GM23338 (cell line): ENCODE results near the gene CYSTM1. TPM values are rescaled to one million over a fixed set of nuclear protein-coding genes. Genes with fewer than 3 reads are reported as not detected.

ENCODE experiments used
- ATAC-seq: fragments of 200-7000 bp; cut with Tn5 transposase; 3 replicates; pipeline ENCODE4 v1.9.1; 2020
- DNase-seq: peaks from one replicate; pipeline ENCODE4 v3.0.0-alpha.2; 2015; ENCODE audit warnings: low spot score
- H2AFZ ChIP-seq: fragments of 200-600 bp; sonication (generic); 2 replicates; pipeline ENCODE4 v1.8.0; 2016; ENCODE audit warnings: antibody characterized with exemption, mild to moderate bottlenecking, moderate library complexity
- H3F3A ChIP-seq: fragments of 200-600 bp; sonication (generic); replicated peaks from 2 replicates; pipeline ENCODE4 v1.8.0; 2017; ENCODE audit warnings: antibody characterized with exemption, mixed run types, low read depth
- H3K27ac ChIP-seq: fragments of 200-600 bp; sonication (generic); 2 replicates; pipeline ENCODE4 v1.6.1; 2016; ENCODE audit warnings: low read depth
- H3K27me3 ChIP-seq: fragments of 200-600 bp; sonication (generic); 2 replicates; pipeline ENCODE4 v1.8.0; 2016; ENCODE audit warnings: mild to moderate bottlenecking, mixed run types, moderate library complexity; ENCODE audit not compliant: insufficient read depth
- H3K36me3 ChIP-seq: fragments of 200-600 bp; sonication (generic); 2 replicates; pipeline ENCODE4 v1.8.0; 2016; ENCODE audit warnings: mild to moderate bottlenecking; ENCODE audit not compliant: insufficient read depth
- H3K4me1 ChIP-seq: fragments of 200-600 bp; sonication (generic); 2 replicates; pipeline ENCODE4 v1.8.0; 2016; ENCODE audit warnings: mild to moderate bottlenecking, moderate library complexity; ENCODE audit not compliant: insufficient read depth
- H3K4me2 ChIP-seq: fragments of 200-600 bp; sonication (generic); 2 replicates; pipeline ENCODE4 v1.7.1; 2017; ENCODE audit warnings: mixed run types
- H3K4me3 ChIP-seq: fragments of 200-600 bp; sonication (generic); 2 replicates; pipeline ENCODE4 v1.6.1; 2016; ENCODE audit warnings: mixed run types
- H3K79me2 ChIP-seq: fragments of 200-600 bp; sonication (generic); replicated peaks from 2 replicates; pipeline ENCODE4 v1.8.0; 2017; ENCODE audit warnings: mild to moderate bottlenecking; ENCODE audit not compliant: insufficient read depth
- H3K9me2 ChIP-seq: fragments of 200-600 bp; sonication (generic); 2 replicates; pipeline ENCODE4 v1.8.0; 2017; ENCODE audit not compliant: insufficient read depth
- H4K20me1 ChIP-seq: fragments of 200-600 bp; sonication (generic); replicated peaks from 2 replicates; pipeline ENCODE4 v1.8.0; 2017; ENCODE audit warnings: mild to moderate bottlenecking; ENCODE audit not compliant: insufficient read depth
- H3K27ac Mint-ChIP-seq: 2 replicates; pipeline ENCODE4 v1.8.0; 2020; ENCODE audit warnings: inconsistent platforms, mild to moderate bottlenecking, moderate library complexity, mixed read lengths
- H3K27me3 Mint-ChIP-seq: 3 replicates; pipeline ENCODE4 v1.8.0; 2022; ENCODE audit warnings: low read depth, mild to moderate bottlenecking, moderate library complexity, mixed read lengths, inconsistent platforms; ENCODE audit not compliant: insufficient read depth, poor library complexity
- H3K36me3 Mint-ChIP-seq: 3 replicates; pipeline ENCODE4 v1.8.0; 2021; ENCODE audit warnings: low read depth, mild to moderate bottlenecking, inconsistent platforms, moderate library complexity, mixed read lengths
- H3K4me1 Mint-ChIP-seq: 3 replicates; pipeline ENCODE4 v1.8.0; 2020; ENCODE audit warnings: mild to moderate bottlenecking, inconsistent platforms, mixed read lengths
- H3K4me3 Mint-ChIP-seq: 3 replicates; pipeline ENCODE4 v1.8.0; 2021; ENCODE audit warnings: moderate library complexity, mild to moderate bottlenecking, inconsistent platforms, mixed read lengths
- H3K9me3 Mint-ChIP-seq: 3 replicates; pipeline ENCODE4 v1.8.0; 2020; ENCODE audit warnings: moderate library complexity, mild to moderate bottlenecking, inconsistent platforms, mixed read lengths
- CREB1 ChIP-seq: fragments of 250-450 bp; sonication (Bioruptor Pico); IDR thresholded peaks from 2 replicates; pipeline ENCODE4 v1.5.0; 2020; ENCODE audit warnings: low read depth, mild to moderate bottlenecking, moderate library complexity
- CTCF ChIP-seq, 2 experiments: fragments of 200-600 bp in 1 of 2; sonication (generic) in 1 of 2; conservative IDR thresholded peaks; 2 replicates each; pipeline versions ENCODE4 v1.5.1 to v1.6.1; 2016 to 2017; ENCODE audit warnings: antibody characterized with exemption in 2 of 2, low read depth in 2 of 2, mild to moderate bottlenecking in 2 of 2, moderate library complexity in 1 of 2
- EZH2phosphoT487 ChIP-seq: fragments of 200-600 bp; sonication (generic); IDR thresholded peaks from one replicate; pipeline ENCODE4 v1.8.1; 2018; ENCODE audit warnings: antibody characterized with exemption; ENCODE audit not compliant: unreplicated experiment
- JUNB ChIP-seq: IDR thresholded peaks from one replicate; pipeline ENCODE4 v1.6.1; 2016; ENCODE audit warnings: antibody characterized with exemption; ENCODE audit not compliant: unreplicated experiment
- NANOG ChIP-seq: IDR thresholded peaks from 2 replicates; pipeline ENCODE4 v1.6.1; 2016; ENCODE audit warnings: antibody characterized with exemption, borderline replicate concordance
- POLR2AphosphoS5 ChIP-seq: IDR thresholded peaks from 2 replicates; pipeline ENCODE4 v1.6.1; 2016; ENCODE audit warnings: antibody characterized with exemption, low read depth
- STAT1 ChIP-seq: IDR thresholded peaks from one replicate; pipeline ENCODE4 v1.6.1; 2016; ENCODE audit warnings: antibody characterized with exemption; ENCODE audit not compliant: unreplicated experiment
- ZNF331 ChIP-seq: fragments of 250-450 bp; sonication (Bioruptor Pico); IDR thresholded peaks from 2 replicates; pipeline ENCODE4 v1.5.0; 2020; ENCODE audit warnings: low read depth, mild to moderate bottlenecking, moderate library complexity
- polyA plus RNA-seq: library from polyadenylated mRNA; unstranded; fragments of >200 nt; fragmentation: Nextera tagmentation; extraction: Ambion mirVana; gene quantifications from 2 replicates; pipeline ENCODE4 v1.2.1, GENCODE V29; 2016
- total RNA-seq: library from RNA; depleted of rRNA; stranded (reverse); fragments of >200 nt; shearing (Covaris generic); gene quantifications from 2 replicates; pipeline ENCODE4 v1.2.3, GENCODE V29; 2014; rRNA removed

The CYSTM1 gene
- total and polyA plus RNA-seq, 2 experiments from 2014 or later = 14.4 to 46.0 TPM

GRCh38 chr5:140292212-140293036, 117.4 kb downstream of the CYSTM1 start:
- ATAC-seq (no peak), DNase-seq (no peak)
- Histone ChIP-seq H4K20me1 (peaks cover 27% of the 10 kb centered on the region), H2AFZ (no peak overlapping the region), H3K79me2 (peaks cover 100% of the 10 kb centered on the region), H3K27me3 (no peaks in the 10 kb centered on the region), H3F3A (no peaks in the 10 kb centered on the region), H3K4me1 (peaks cover 25% of the 10 kb centered on the region), H3K36me3 (no peaks in the 10 kb centered on the region), H3K4me2 (no peak overlapping the region), H3K9me2 (no peaks in the 10 kb centered on the region), H3K4me3 (no peak overlapping the region), H3K27ac (no peak overlapping the region)
- Mint-ChIP-seq H3K9me3 (no peaks in the 10 kb centered on the region), H3K27ac (no peak overlapping the region), H3K4me1 (peaks cover 7% of the 10 kb centered on the region; the same call in 2 of the 3 replicates), H3K27me3 (peaks cover 2% of the 10 kb centered on the region), H3K4me3 (no peak overlapping the region), H3K36me3 (no peaks in the 10 kb centered on the region)
- TF ChIP-seq ZNF331 (CRISPR knock-in tag) = no peak
- no peak for TF ChIP-seq POLR2AphosphoS5
- no peak for TF ChIP-seq CREB1
- no peak for TF ChIP-seq JUNB
- TF ChIP-seq EZH2phosphoT487 = no peak
- TF ChIP-seq STAT1 = no peak
- TF ChIP-seq CTCF (conservative IDR thresholded peaks at IDR 0.05; ENCODE audit: low read depth in 2 of 2) = no peak
- TF ChIP-seq NANOG = no peak

Other genes starting within 250 kb of the CYSTM1 start
- 0.70 and 1.3 TPM in 2 replicates for gene NRG2, start 131.9 kb upstream of the CYSTM1 start, total RNA-seq
- 0.28 and 0.37 TPM in 2 replicates for gene NRG2, start 131.9 kb upstream of the CYSTM1 start, polyA plus RNA-seq
- 2.3 and 2.6 TPM in 2 replicates for gene PURA, start 61.1 kb upstream of the CYSTM1 start, total RNA-seq
- gene PURA, start 61.1 kb upstream of the CYSTM1 start, polyA plus RNA-seq = 1.3 and 1.5 TPM in 2 replicates
- gene IGIP, start 49.3 kb upstream of the CYSTM1 start, total RNA-seq = 0.38 and 1.0 TPM in 2 replicates
- gene IGIP, start 49.3 kb upstream of the CYSTM1 start, polyA plus RNA-seq = 0.19 and 0.21 TPM in 2 replicates
- gene PFDN1, start 127.9 kb downstream of the CYSTM1 start, total RNA-seq = 85.4 and 119 TPM in 2 replicates
- 256 and 279 TPM in 2 replicates for gene PFDN1, start 127.9 kb downstream of the CYSTM1 start, polyA plus RNA-seq
- gene HBEGF, start 171.4 kb downstream of the CYSTM1 start, total RNA-seq = 2.0 and 2.9 TPM in 2 replicates
- gene HBEGF, start 171.4 kb downstream of the CYSTM1 start, polyA plus RNA-seq = 2.2 and 2.3 TPM in 2 replicates
- 0.08 TPM in 1 of 2 replicates, not detected in the other for gene SLC4A9, start 185.0 kb downstream of the CYSTM1 start, total RNA-seq
- gene SLC4A9, start 185.0 kb downstream of the CYSTM1 start, polyA plus RNA-seq = 0.08 TPM in 1 of 2 replicates, not detected in the other
- 119 and 123 TPM in 2 replicates for gene ANKHD1, start 226.6 kb downstream of the CYSTM1 start, total RNA-seq
- 58.6 and 73.0 TPM in 2 replicates for gene ANKHD1, start 226.6 kb downstream of the CYSTM1 start, polyA plus RNA-seq